ENCODE measurements around the gene TNK1. TPM values are rescaled to one million over a fixed set of nuclear protein-coding genes. Genes with fewer than 3 reads are reported as not detected.

Gene TNK1
- total RNA-seq, 1 donor from 2014 or later: 2.1 TPM

GRCh38 chr17:7405350-7406234 is 24.7 kb downstream of the TNK1 start:
- ATAC-seq (ENCODE audit: poor library complexity) (no peak), DNase-seq (no peak)
- intact Hi-C loops (cut with DNase I): no loop called here

GRCh38 chr17:7406235-7406825 is 25.4 kb downstream of the TNK1 start:
- DNase-seq (no peak), ATAC-seq (ENCODE audit: poor library complexity) (no peak)
- intact Hi-C loops (cut with DNase I): no loop called here

GRCh38 chr17:7407082-7407481 is 26.2 kb downstream of the TNK1 start:
- DNase-seq (no peak), ATAC-seq (ENCODE audit: poor library complexity) (no peak)
- intact Hi-C loops (cut with DNase I): no loop called here

GRCh38 chr17:7407485-7408251 is 26.8 kb downstream of the TNK1 start, which contains the start of gene NLGN2:
TSS of gene NLGN2 (plus strand) at chr17:7407845. CDS start at chr17:7408256, 411 bp downstream.
- ATAC-seq (ENCODE audit: poor library complexity) (no peak), DNase-seq (no peak)
- intact Hi-C loops (cut with DNase I): no loop called here

- intact Hi-C loops (cut with DNase I): no loop called here
- DNase-seq (no peak), ATAC-seq (ENCODE audit: poor library complexity) (no peak)
Observed at GRCh38 chr17:7408252-7408727, 27.4 kb downstream of the TNK1 start.

- DNase-seq (no peak), ATAC-seq (ENCODE audit: poor library complexity) (no peak)
- intact Hi-C loops (cut with DNase I): no loop called here
Observed at GRCh38 chr17:7408863-7409262, 28.0 kb downstream of the TNK1 start.

GRCh38 chr17:7409716-7410115 is 28.8 kb downstream of the TNK1 start:
- ATAC-seq (ENCODE audit: poor library complexity): no peak
- no peak for DNase-seq
- intact Hi-C loops (cut with DNase I): no loop called here

GRCh38 chr17:7410634-7411426 is 29.9 kb downstream of the TNK1 start:
- DNase-seq (no peak), ATAC-seq (ENCODE audit: poor library complexity) (no peak)
- intact Hi-C loops (cut with DNase I): no loop called here

GRCh38 chr17:7411427-7411750 is 30.5 kb downstream of the TNK1 start:
- ATAC-seq (ENCODE audit: poor library complexity): no peak
- no peak for DNase-seq
- intact Hi-C loops (cut with DNase I): no loop called here

GRCh38 chr17:7413346-7413985 is 32.6 kb downstream of the TNK1 start:
- ATAC-seq (ENCODE audit: poor library complexity): no peak
- DNase-seq: no peak
- intact Hi-C loops (cut with DNase I): no loop called here

GRCh38 chr17:7414837-7415236 is 33.9 kb downstream of the TNK1 start:
- intact Hi-C loops (cut with DNase I): no loop called here
- ATAC-seq (ENCODE audit: poor library complexity) (no peak), DNase-seq (no peak)

- intact Hi-C loops (cut with DNase I): no loop called here
- no peak for ATAC-seq (ENCODE audit: poor library complexity)
Observed at GRCh38 chr17:7415784-7416183, 34.9 kb downstream of the TNK1 start.

GRCh38 chr17:7416323-7416722 is 35.4 kb downstream of the TNK1 start:
- ATAC-seq (ENCODE audit: poor library complexity) (no peak), DNase-seq (no peak)
- intact Hi-C loops (cut with DNase I): no loop called here

More at GRCh38 chr17:7415784-7416183, 34.9 kb downstream of the TNK1 start:
- no peak for DNase-seq

GRCh38 chr17:7417056-7417655 is 36.3 kb downstream of the TNK1 start:
- DNase-seq: no peak
- intact Hi-C loops (cut with DNase I): no loop called here
- no peak for ATAC-seq (ENCODE audit: poor library complexity)

GRCh38 chr17:7418472-7419152 is 37.7 kb downstream of the TNK1 start:
- intact Hi-C loops (cut with DNase I): no loop called here
- DNase-seq (no peak), ATAC-seq (ENCODE audit: poor library complexity) (no peak)

- DNase-seq: no peak
- no peak for ATAC-seq (ENCODE audit: poor library complexity)
- intact Hi-C loops (cut with DNase I): no loop called here
Observed at GRCh38 chr17:7419819-7420610, 39.1 kb downstream of the TNK1 start, which contains the start of gene SPEM1. TSS of gene SPEM1 (plus strand) at chr17:7420324. CDS start at chr17:7420385, 61 bp downstream.
